Heart left ventricle (tissue), 13 donors: ENCODE results near the gene SH3PXD2A.

Experiments used
- CTCF ChIP-seq, 12 donors: fragments of 200-600 bp; sonication (generic) in 4 of 12; IDR thresholded peaks; one replicate each; pipeline versions ENCODE4 v1.5.0 to v1.8.0; 2018 to 2022; ENCODE audit warnings: antibody characterized with exemption in 12 of 12, mild to moderate bottlenecking in 5 of 12
- POLR2A ChIP-seq, 2 donors: fragments of 450-650 bp; IDR thresholded peaks; one replicate each; pipeline ENCODE4 v1.6.1; 2017; ENCODE audit warnings: antibody characterized with exemption in 2 of 2, mild to moderate bottlenecking in 2 of 2, moderate library complexity in 2 of 2
- donor health status: ischemic (EF 13 %, LVEDD 7.1; RV severe dilation, severe dysfunction).
- donor health status: DM: no; HTN: yes; CAD: no.
- donor health status: DM: no; HTN: no; CAD: no.
- donor health status: ischemic (EF 25% LVEDD 6.9; RV normal size, moderate dysfunction).
- donor health status: ischemic (EF 25% LVEDD 5.7; RV mildly dilated, moderate dysfunction).
- donor health status: ischemic (EF 35%, LVEDD 5.7; RV mildly dilated, moderate dysfunction).
- donor health status: nonischemic (EF 11% LVEDD 7.7; RV severe dilation, severe dysfunction).
- donor health status: DM: yes; HTN: yes; CAD: no.
- donor health status: PGD.
- donor health status: ischemic (EF 29% LVEDD 5.4; RV normal size, mild dysfunction).
- donor health status: nonischemic (EF 23%, LVEDD 6.1; RV moderate dilation, normal function).

GRCh38 chr10:103638948-103639347 lies 216.4 kb downstream of the SH3PXD2A start:
- TF ChIP-seq CTCF (IDR thresholded peaks at IDR 0.05) (no peak), POLR2A (IDR thresholded peaks at IDR 0.05) (no peak)
